Measurements from ENCODE around the gene RTP2.

- no peak for TF ChIP-seq CTCF (IDR thresholded peaks at IDR 0.05)
- TF ChIP-seq EP300 (IDR thresholded peaks at IDR 0.05), result no peak
These were observed 17.4 kb upstream of the RTP2 start for GRCh38 chr3:187719628-187720336.

Data from gastroesophageal sphincter (tissue), 3 donors.